HG02642 (cell line): Measurements from ENCODE around the gene CPLANE2.
"Not testable (repeated sequence)": the region's sequence is repeated elsewhere in the genome, so short reads cannot be mapped to it uniquely, and the experiment has no call there.

Source experiments
- ATAC-seq: cut with Tn5 transposase; IDR thresholded peaks from one replicate; pipeline ENCODE4 v1.9.1; 2021; ENCODE audit warnings: mild to moderate bottlenecking; ENCODE audit not compliant: unreplicated experiment, poor library complexity

The CPLANE2 gene

GRCh38 chr1:16196139-16196538 lies 40.8 kb downstream of the CPLANE2 start:
- not testable (repeated sequence) for ATAC-seq

- no peak for ATAC-seq
Observed at GRCh38 chr1:16195518-16195905, 41.5 kb downstream of the CPLANE2 start.

- ATAC-seq: no peak
Observed at GRCh38 chr1:16191916-16192546, 45.0 kb downstream of the CPLANE2 start.

- ATAC-seq: no peak
Observed at GRCh38 chr1:16191309-16191708, 45.7 kb downstream of the CPLANE2 start.

GRCh38 chr1:16189921-16190621 lies 46.9 kb downstream of the CPLANE2 start:
- ATAC-seq: no peak

- ATAC-seq: no peak
Observed at GRCh38 chr1:16189003-16189402, 48.0 kb downstream of the CPLANE2 start.

- no peak for ATAC-seq
Observed at GRCh38 chr1:16187748-16188401, 49.1 kb downstream of the CPLANE2 start.

GRCh38 chr1:16186655-16187235 lies 50.2 kb downstream of the CPLANE2 start:
- ATAC-seq: no peak

GRCh38 chr1:16184557-16185303 lies 52.3 kb downstream of the CPLANE2 start:
- no peak for ATAC-seq

GRCh38 chr1:16183765-16184556 lies 53.0 kb downstream of the CPLANE2 start:
- ATAC-seq: no peak

- no peak for ATAC-seq
Observed at GRCh38 chr1:16183179-16183578, 53.8 kb downstream of the CPLANE2 start.

- no peak for ATAC-seq
Observed at GRCh38 chr1:16181887-16182719, 54.9 kb downstream of the CPLANE2 start.
